GM19025 (cell line): ENCODE results near the gene SAMD14.
"Not testable (repeated sequence)": the region's sequence is repeated elsewhere in the genome, so short reads cannot be mapped to it uniquely, and the experiment has no call there.

Experiments
- ATAC-seq: cut with Tn5 transposase; IDR thresholded peaks from one replicate; pipeline ENCODE4 v1.9.1; 2021; ENCODE audit warnings: mild to moderate bottlenecking, low read depth, moderate library complexity; ENCODE audit not compliant: unreplicated experiment

The SAMD14 gene

DNA sequence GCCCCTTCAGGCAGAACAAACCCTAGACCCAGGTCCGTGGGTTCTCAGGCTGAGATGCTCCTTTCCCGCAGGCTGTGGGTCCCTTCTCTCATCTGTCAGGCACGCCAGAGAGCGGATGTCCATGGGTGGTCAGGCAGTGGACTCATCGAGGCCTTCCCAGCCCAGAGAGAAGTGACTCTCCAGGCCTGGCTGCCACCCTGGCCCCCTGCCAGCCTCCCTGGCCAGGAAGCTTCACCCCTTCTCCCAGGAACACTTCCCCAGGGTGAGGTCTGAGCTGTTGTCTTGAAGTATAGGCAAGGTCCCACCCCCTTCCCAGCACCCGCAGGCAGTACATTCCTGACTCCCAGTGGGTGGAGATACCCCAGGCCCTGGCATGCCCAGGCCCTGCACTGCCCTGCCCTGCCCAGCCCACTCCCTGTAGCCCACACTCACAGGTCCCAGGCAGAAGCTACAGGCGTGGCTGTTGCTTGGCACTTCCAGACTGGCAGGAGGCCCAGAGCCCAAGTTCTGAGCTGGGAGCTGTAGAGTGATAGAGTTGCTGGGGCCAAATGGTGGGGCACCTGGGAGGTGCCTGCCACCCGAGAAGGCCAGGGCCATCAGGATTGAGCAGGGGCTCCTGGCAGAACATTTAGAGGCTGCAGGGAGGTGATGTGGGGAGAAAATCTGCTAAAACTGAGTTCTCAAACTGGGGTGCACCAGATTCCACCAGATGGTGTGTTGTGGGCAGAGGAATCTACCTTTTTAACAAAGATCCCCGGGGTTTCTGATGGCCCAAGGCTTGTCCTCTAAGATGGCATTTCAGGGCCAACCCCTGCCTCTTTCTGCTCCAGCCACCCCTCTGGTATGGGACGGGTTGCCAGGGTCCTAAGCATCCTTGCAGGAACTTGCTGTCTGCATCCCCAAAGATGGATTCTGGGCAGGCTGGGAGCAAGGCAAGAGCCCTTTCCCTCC is 67.4 kb downstream of the SAMD14 start:
- no peak for ATAC-seq

GRCh38 chr17:50061713-50062045 is 68.3 kb downstream of the SAMD14 start:
- not testable (repeated sequence) for ATAC-seq

DNA sequence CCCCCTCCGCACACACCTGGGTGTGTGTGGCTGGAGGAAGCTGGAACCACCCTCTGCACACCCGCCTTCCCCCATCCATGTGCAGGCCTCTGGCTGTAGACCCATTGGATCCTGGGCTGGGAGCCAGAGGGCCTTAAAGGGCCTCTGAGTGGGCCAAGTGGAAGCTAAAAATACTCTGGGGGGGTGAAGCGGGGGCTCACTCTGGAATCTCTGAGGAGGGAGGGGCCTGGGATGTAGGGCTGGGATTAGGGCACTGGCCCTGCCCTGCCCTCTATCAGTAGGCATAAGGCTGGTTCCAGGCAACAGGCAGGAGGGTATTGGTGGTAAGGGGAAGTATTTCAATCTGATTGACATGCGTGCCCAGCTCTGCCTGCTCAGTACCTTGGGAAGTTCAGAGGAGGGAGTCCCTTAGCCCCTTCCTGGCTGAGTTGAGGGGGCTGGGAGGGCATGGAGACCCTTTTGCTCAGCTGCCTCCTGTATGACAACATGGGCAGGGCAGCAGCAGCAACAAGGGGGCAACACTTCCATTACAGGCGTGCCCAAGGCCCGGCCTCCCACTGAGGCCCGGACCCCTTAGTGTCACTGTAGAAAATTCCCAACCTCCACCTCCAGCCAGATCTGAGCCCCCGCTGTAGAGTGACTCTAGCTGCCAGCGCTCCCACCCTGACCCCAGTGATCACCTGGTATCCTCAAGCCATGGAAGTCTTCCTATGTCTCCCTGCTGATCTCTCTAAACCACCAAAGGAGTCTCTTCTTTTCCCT is 68.8 kb downstream of the SAMD14 start:
- no peak for ATAC-seq
